Stimulated activated naive CD8-positive, alpha-beta T cell treated with anti-CD3 and anti-CD28 coated beads, Interleukin-15, amount 100 ng/mL, for 72 hours (primary cell): ENCODE measurements around the gene RETSAT.

ENCODE experiments used
- ATAC-seq: fragments of 150-1000 bp; cut with Tn5 transposase; 2 replicates; pipeline ENCODE4 v1.10.0; 2021; ENCODE audit warnings: mild to moderate bottlenecking, moderate library complexity
- DNase-seq, 2 donors: peaks; one replicate each; pipeline ENCODE4 v3.0.0; 2021 to 2022
- H3K27ac Mint-ChIP-seq, 2 donors: one replicate each; pipeline ENCODE4 v1.8.0; 2022; ENCODE audit warnings: mild to moderate bottlenecking in 2 of 2, mixed read lengths in 2 of 2, moderate library complexity in 2 of 2
- H3K27me3 Mint-ChIP-seq: one replicate; pipeline ENCODE4 v1.8.0; 2022; ENCODE audit warnings: mixed read lengths
- H3K4me1 Mint-ChIP-seq: one replicate; pipeline ENCODE4 v1.8.0; 2022; ENCODE audit warnings: mild to moderate bottlenecking, mixed read lengths
- H3K4me3 Mint-ChIP-seq, 2 donors: one replicate each; pipeline ENCODE4 v1.8.0; 2022; ENCODE audit warnings: mild to moderate bottlenecking in 2 of 2, mixed read lengths in 2 of 2, moderate library complexity in 1 of 2
- H3K9me3 Mint-ChIP-seq, 2 donors: one replicate each; pipeline ENCODE4 v1.8.0; 2022; ENCODE audit warnings: mixed read lengths in 2 of 2

The RETSAT gene

DNA sequence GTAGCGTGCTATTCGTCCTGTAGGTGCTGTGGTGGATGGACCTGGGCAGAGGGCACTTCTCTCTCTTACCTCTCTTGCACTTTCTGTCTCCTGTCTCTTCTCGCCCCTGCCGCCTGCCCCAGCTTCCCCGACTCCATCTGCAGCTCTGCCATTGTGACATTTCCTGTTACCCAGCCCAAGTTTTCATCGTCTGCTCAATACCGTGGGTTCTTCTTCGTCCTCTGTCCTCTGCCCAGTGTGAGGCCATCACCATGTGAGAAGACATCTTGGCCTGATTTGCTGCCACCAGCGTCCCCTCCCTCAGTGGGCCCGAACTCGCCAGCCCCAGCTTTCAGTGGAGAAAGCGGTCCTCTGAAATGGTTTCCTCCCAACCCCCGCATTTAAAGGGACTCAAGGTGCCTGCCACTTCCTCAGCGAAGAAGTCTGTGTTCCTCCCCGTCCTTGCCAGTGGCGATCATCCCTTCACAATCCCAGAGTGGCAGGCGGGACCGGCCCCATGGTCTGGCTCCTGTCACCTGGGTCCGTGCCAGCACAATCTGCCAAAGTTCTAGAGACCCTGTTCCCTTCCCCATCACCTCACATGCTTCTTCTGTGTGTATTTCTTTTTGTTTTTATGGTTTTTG, 44.5 kb downstream of the RETSAT start:
- H3K4me1 Mint-ChIP-seq = peaks cover 56% of the 10 kb centered on the region
- H3K27ac Mint-ChIP-seq = peak overlapping the region; percentile 30 to 86
- H3K9me3 Mint-ChIP-seq = no peaks in the 10 kb centered on the region
- DNase-seq (no peak), ATAC-seq (peak; percentile 19)
- H3K27me3 Mint-ChIP-seq = no peaks in the 10 kb centered on the region
- peak overlapping the region; percentile 71 to 88 for H3K4me3 Mint-ChIP-seq

DNA sequence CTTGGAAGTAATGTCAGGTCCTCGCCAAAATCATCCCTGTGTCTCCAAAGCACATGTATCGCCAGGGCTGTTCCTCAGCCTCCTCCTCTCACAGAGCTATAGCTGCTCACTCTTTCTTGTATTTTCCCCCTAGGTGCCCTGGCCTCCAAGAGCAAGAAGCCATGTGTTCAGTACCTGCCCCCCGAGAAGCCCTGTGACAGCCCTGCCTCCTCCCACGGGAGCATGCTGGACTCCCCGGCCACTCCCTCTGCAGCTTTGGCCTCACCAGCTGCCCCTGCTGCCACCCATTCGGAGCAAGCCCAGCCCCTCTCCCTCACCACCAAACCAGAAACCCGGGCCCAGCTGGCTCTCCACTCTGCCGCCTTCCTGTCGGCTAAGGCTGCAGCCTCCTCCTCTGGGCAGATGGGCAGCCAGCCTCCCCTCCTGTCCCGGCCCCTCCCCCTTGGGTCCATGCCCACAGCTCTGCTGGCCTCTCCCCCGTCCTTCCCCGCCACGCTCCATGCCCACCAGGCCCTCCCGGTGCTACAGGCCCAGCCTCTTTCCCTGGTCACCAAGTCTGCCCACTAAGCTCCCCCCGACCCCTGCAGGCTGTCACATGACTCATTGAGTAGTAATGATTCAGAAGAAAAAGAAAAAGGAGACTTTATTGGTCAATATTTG, 45.3 kb downstream of the RETSAT start:
- H3K27ac Mint-ChIP-seq = peak overlapping the region; percentile 51 to 86
- peaks cover 55% of the 10 kb centered on the region for H3K4me1 Mint-ChIP-seq
- ATAC-seq (peak; percentile 51), DNase-seq (no peak)
- H3K27me3 Mint-ChIP-seq = no peaks in the 10 kb centered on the region
- H3K4me3 Mint-ChIP-seq = peak overlapping the region; percentile 71 to 88
- H3K9me3 Mint-ChIP-seq = no peaks in the 10 kb centered on the region

DNA sequence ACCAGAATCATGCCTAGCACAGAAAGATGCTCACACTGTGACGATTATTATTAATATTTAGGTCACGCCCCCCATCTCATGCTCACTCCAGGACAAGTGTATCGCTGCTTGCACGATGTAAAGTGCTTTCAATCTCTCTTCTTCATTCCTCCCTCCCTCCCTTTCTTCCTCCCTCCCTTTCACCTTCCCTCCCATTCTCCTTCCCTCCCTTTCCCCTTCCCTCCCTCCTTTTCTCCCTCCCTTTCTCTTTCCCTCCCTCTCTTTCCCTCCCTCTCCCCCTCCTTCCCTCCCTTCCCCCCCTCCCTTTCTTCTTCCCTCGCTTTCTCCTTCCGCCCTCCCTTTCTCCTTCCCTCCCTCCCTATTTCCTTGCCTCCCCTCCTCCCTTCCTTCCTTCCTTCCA, 46.1 kb downstream of the RETSAT start:
- Mint-ChIP-seq H3K4me3 (peak overlapping the region in 1 of 2 donors; percentile 88), H3K4me1 (peaks cover 49% of the 10 kb centered on the region), H3K27me3 (no peaks in the 10 kb centered on the region), H3K9me3 (no peaks in the 10 kb centered on the region), H3K27ac (no peak overlapping the region)
- DNase-seq = no peak
- ATAC-seq = no peak

DNA sequence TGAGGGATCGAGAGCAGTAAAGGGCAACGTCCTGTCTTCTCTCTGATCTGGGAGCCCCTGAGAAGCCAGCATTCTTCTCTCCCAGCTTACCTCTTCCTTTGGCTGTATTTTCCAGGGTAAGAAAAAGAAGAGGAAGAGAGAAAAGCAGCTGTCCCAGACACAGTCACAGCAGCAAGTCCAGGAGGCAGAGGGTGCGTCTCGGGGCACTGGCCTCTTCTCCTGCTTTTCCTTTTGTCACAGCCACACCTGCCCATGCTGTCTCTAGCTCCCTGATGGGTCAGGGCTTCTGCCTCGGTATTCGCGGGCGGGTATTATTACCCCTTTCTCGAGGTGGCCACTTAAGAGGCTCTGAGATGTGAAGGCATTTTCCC, 46.8 kb downstream of the RETSAT start:
- H3K4me3 Mint-ChIP-seq = peak overlapping the region; percentile 60 to 81
- peak overlapping the region; percentile 91 to 97 for H3K27ac Mint-ChIP-seq
- H3K4me1 Mint-ChIP-seq = peaks cover 49% of the 10 kb centered on the region

DNA sequence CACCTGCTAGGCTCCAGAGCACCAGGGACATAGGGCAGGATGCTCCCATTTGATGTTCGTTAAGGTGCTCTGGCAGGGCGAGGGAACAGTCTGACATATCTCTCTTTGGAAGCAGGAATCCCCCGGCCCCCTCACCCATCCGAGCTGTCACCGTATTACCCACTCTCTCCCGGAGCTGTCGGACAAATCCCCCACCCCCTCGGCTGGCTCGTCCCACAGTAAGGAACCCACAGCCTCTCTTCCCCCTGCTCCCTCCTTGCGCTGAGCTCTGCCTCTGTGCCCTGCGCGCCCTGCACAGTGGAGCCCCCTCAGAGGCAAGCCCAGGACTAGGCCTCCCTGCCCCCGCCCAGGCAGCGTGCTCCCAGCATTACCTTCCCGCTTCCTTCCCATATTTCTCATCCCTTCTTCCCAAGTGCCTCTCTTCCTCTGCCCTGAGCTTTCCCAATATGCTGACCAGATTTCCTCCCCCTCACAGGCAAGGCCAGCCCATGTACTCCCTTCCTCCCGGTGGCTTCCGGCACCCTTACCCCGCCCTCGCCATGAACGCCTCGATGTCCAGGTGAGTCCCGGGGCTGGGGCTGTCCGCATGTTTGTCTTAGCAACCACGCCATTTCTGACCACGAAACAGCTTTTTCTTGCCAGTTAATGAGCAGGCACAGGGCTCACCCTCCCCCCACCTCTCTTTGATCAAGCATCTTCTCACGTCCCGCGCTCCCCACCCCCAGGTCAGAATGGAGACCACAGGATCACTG, 50.4 kb downstream of the RETSAT start:
- Mint-ChIP-seq H3K27ac (peak overlapping the region in 1 of 2 donors; percentile 60), H3K4me3 (no peak overlapping the region), H3K27me3 (no peaks in the 10 kb centered on the region), H3K9me3 (no peaks in the 10 kb centered on the region), H3K4me1 (peaks cover 32% of the 10 kb centered on the region)
- ATAC-seq (no peak), DNase-seq (no peak)

More for the DNA sequence above, 46.8 kb downstream of the RETSAT start:
- DNase-seq = no peak
- no peak for ATAC-seq
- no peaks in the 10 kb centered on the region for H3K27me3 Mint-ChIP-seq
- no peaks in the 10 kb centered on the region for H3K9me3 Mint-ChIP-seq

DNA sequence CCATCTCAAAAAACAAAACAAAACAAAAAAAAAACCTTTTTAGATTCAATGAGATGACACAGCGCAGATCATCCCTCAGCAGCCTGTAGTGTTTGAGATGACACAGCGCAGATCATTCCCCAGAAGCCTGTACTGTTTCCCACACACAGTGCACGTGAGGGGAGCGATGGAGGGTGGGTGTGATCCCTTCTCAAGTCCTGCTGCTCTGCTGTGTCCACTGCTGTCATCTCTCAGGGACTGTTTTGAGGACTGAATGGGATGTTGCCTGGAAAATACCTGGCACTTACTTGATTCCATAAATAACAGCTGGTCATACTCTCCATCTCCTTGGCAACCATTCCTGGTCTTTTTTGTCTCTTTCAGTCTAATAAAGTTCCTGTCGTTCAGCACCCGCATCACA, 52.2 kb downstream of the RETSAT start:
- H3K9me3 Mint-ChIP-seq = no peaks in the 10 kb centered on the region
- peaks cover 20% of the 10 kb centered on the region for H3K4me1 Mint-ChIP-seq
- no peak overlapping the region for H3K27ac Mint-ChIP-seq
- no peak for ATAC-seq
- H3K27me3 Mint-ChIP-seq = no peaks in the 10 kb centered on the region
- H3K4me3 Mint-ChIP-seq = no peak overlapping the region
- DNase-seq = no peak
